ENCODE measurements around the gene MYH1.

DNA sequence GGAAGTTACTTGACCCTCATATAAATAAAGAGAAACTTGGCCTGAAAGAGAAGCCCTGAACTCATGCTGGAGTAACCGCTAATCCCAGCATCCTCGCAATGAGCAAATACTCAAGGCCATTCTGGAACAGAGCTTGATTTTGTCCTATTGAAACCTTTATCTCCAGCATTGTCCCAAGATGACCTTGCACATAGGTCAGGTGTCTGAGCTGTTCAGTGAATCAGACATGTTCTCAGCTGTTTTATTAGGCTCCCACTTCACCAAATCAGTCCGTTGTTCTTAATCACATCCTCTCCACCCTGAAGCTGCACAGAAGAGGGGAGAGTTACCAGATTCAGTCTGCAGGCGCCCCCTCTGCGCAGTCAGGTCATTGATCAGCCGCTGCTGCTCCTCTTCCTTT is 9.1 kb upstream of the MYH1 start:
- TF ChIP-seq, protein P1, sequence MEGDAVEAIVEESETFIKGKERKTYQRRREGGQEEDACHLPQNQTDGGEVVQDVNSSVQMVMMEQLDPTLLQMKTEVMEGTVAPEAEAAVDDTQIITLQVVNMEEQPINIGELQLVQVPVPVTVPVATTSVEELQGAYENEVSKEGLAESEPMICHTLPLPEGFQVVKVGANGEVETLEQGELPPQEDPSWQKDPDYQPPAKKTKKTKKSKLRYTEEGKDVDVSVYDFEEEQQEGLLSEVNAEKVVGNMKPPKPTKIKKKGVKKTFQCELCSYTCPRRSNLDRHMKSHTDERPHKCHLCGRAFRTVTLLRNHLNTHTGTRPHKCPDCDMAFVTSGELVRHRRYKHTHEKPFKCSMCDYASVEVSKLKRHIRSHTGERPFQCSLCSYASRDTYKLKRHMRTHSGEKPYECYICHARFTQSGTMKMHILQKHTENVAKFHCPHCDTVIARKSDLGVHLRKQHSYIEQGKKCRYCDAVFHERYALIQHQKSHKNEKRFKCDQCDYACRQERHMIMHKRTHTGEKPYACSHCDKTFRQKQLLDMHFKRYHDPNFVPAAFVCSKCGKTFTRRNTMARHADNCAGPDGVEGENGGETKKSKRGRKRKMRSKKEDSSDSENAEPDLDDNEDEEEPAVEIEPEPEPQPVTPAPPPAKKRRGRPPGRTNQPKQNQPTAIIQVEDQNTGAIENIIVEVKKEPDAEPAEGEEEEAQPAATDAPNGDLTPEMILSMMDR (IDR thresholded peaks at IDR 0.05), result no peak
- TF ChIP-seq POLR2A (IDR thresholded peaks at IDR 0.05), result no peak

Data from Peyer's patch (tissue), 4 donors.